HG03439 (cell line): ENCODE data around the gene ARHGEF17.
"Not testable (repeated sequence)": the region's sequence is repeated elsewhere in the genome, so short reads cannot be mapped to it uniquely, and the experiment has no call there.

Experiments
- ATAC-seq: cut with Tn5 transposase; IDR thresholded peaks from one replicate; pipeline ENCODE4 v1.9.1; 2021; ENCODE audit warnings: mild to moderate bottlenecking, moderate library complexity; ENCODE audit not compliant: unreplicated experiment

Gene ARHGEF17

DNA sequence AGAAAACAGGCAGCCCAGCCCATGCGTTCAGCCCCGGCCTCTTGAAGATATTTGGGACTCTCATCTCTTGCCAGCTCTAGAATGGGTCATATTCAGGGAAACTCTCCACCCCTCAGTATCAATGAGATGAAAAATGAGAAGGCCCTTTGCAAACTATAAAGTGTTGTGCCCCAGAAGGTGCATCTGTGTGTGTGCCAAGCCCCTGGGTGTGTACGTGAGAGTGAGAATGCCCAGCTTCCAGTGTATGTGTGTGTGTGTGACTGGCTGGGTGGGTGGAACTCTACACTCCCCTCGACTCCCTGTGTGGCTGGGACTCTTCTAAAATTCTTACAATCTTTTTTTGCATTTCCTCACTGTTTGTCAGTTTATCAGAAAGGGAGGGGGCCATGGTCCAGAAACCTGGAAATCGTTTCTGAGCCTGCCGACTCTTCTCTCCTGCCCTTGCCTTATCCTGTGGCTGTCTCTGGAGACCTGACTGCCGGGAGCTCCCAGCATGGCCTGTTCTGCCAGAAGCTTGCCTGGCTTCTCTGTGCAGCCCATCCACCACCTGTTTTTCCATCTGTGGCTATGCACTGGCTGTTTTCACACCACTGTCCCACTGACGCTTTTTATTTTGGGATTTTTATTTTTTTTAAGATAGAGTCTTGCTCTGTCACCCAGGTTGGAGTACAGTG is 34.7 kb upstream of the ARHGEF17 start:
- ATAC-seq = no peak

- not testable (repeated sequence) for ATAC-seq
These were observed 33.9 kb upstream of the ARHGEF17 start for GRCh38 chr11:73274191-73274590.

DNA sequence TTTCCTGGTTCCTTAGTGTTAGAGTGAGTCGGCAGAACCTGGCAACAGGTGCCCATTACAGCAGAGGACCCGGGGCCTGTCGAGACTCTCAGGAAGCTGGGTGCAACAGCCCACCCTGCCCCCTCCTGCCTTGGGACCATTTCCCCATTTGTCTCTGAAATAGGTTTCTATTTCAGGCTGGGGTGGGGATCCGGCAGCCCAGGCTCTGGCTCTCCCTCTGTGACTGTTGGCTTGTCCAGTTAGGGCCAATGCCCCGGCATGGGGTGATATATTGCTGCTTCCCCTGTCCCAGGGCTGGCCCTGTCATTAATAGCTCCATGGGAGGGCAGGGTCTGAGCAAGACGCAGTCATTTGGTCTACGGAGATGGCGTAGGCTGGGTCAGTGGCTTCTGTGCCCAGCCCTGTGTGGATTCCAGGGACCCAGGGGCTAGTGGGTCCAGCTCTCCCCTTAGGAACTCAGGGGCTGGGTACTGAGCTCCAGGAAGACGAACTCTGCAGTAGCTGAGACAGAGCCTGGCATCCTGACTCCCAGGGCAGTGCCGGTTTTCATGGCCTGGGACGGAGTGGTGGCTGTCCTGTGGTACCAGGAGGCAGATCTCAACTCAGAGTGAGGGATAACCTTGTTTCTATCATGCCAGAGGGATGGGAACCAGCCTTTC is 33.2 kb upstream of the ARHGEF17 start:
- ATAC-seq = no peak

- ATAC-seq = no peak
These were observed 32.7 kb upstream of the ARHGEF17 start for GRCh38 chr11:73275381-73275750.

GRCh38 chr11:73277467-73277866 is 30.6 kb upstream of the ARHGEF17 start:
- ATAC-seq = no peak

DNA sequence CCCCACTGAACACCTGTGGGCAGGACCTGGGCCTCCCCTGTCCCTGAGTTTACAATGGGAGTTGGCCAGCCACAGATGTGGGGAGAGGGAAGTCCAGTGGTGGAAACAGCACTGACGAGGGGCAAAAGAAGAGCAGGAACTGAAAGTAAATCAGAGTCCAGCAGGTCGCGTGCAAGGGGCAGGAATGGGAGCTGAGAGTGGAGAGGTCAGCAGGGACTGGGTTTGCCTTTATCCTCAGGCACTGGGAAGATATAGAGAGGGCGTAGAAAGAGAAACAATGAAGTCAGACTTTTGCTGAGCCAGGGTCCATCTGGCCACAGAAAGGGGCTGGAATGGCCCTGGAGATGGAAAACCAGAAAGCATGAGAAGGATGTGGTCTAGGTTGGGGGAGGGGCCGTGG is 27.4 kb upstream of the ARHGEF17 start:
- ATAC-seq = no peak

DNA sequence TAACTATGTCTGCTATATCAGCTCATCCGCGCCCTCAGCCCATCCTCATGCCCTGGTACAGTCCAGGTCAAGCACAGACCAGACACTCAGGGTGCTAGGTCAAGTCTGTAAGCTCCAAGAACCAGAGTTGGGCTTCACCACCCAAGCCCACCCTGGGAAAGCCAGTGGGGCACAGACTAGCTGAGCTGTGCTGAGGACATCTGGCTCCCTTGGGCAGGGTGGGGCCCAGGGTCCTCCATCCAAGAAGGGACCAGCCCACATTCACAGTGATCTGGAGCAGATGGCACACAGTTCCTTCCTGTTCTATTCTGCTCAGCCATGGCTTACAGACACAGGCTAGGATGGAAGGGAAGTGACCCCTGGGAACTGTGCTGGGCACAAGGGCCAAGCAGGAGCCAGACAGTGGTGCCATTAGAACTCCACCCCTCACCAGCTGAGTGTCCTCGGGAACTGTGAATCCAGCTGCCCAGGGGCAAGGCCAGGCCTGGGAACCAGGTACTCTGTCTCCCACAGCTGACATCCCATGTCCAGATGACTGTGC is 26.8 kb upstream of the ARHGEF17 start:
- no peak for ATAC-seq

DNA sequence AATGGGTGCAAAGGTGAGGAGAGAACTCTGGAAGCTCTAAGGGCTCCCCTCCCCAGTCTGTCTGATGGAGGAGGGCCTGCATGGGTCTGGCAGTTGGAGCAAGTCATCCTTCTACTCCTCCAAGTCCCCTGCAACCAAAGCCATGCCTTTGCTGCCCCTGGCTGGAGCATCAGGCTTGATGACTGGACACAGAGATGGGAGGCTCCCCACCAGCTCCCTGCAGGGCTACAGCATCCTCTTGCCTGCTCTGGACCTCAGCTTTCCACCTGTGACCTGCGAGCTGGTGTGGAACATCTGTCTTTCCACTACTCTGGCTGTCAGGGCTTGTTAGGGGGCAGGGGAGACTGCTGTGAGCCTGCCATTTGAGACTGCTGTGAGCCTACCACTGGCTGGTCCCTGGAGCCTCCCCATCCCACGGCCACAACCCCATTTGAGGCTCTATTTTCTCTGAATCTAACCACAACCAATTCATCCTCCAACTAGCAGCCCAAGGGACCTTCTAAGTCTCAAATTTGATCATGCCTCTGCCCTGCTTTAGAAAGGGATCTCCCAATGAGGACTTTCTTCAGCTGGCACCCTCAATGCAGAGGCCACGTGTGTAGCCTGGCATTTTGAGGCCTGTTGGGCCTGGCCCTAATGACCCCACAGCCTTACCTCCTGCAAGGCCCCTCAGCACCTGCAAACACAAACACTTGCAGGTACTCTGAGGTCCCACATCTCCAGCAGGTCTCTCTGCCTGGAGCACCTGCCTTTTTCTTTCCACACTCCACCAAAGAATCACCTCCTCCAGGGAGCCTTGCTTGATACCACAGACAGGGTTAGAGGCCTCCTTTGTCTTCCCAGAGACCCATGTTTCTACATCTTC is 26.0 kb upstream of the ARHGEF17 start:
- no peak for ATAC-seq

DNA sequence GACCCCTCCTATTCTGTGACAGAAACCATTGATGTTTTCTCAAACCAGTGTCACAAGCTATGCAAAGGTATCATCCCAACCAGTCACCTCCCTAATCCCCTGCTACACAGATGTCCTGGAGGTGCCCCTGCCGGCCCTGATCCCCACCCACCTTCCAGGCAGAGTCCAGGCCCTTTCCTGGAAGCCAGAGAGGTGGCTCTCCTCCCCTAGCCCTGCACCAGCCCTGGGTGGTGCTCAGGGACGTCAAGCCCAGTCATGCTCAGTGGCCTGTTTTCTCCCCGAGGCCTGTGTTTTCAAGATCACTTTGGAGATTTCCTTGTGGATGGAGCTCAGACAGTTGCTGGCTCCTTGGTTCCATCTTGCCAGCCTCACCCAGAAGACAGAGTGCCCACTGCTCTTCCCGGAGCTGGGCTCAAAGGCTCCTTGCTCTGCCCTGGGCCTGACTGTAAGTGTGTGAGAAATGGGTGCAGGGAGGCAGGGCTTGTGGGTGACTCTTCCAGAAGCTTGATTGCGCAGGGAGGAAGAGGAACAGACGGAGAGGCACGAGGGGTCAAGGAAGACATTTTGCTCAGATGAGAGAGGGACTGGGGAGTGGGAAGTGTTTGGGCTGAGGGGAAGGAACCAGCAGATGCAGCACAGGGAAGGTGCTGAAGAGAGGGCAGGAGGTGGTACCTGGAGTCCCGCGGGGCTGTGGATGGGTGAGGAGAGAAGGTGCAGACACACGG is 24.6 kb upstream of the ARHGEF17 start:
- no peak for ATAC-seq

- ATAC-seq = no peak
These were observed 24.0 kb upstream of the ARHGEF17 start for GRCh38 chr11:73284106-73284505.

DNA sequence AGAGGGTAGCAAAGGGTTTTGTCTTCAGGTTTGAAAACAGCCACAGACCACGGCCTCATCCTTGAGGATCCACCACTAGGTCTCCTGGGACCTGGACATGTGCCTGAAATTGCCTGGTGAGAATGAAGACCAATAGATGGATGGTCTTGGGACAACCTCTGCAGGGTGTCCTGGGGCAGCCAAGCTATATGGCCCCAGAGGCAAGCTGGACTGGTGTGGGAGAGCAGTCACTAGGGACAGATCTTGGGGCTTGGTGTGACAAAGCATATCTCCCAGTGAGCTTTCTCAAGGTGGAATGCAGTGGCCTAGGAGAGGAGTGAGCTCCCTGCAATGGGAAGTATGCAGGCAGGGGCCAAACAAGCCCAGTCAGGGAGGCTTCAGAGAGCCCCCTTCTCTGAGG is 22.4 kb upstream of the ARHGEF17 start:
- no peak for ATAC-seq

DNA sequence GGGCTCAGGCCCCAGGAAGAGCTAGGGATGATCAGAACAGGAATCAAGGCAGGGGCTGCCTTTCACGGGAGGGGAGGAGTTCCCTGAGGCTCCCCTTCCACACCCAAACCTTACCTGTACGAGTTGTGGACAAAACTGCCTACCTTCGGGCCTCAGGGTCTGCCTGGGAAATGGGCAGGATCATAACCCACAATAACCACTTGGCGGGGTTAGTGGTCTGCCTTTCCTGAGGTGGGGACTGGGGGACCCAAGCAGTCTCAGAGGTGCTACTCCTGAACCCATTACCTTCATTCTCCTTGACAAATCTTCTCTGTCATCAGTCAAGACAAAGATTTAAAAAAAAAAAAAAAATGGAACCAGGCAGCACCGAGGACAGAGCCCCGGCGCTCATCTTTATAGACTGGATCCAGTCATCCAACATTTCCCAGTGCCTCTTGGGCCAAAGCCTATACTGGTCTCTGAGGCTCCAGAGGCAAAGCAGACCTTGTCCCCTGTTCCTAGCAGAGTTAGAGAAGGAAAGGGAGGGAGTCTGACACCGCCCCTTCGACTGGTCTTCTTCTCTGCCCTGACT is 21.8 kb upstream of the ARHGEF17 start:
- no peak for ATAC-seq

- ATAC-seq = no peak
These were observed 20.5 kb upstream of the ARHGEF17 start for GRCh38 chr11:73287400-73288101.

DNA sequence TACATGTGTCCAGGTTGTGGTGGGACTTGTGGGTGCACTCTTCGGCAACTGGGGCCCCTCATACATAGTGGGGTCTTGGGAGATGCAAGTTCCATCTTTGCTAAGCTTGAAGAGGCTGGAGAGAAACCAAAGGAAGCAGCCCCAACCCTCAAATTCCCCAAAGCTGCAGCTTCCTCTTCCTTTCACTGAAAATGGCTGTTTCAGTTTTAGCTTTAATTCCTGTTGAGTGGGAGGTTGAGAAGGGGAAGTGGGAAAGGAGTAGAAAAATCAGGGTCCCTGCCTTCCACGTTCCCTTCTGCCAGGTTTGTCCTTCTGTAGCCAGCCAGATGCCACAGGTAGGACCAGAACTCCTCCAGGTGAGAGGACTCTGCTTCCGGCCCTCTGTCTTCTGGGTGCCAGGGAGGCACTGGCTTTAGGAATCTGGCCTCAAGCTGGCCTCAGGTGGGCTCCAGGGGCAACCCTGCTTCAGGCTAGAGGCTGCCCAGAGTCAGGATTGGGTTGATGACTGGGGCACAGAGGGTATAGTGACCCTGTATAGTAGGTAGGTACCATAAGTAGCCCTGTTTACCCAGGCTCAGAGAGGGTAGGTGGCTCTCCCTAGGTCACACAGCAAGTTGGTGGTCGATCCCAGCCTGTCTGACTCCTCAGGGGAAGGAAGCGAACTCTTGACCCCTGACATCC is 19.7 kb upstream of the ARHGEF17 start:
- no peak for ATAC-seq

DNA sequence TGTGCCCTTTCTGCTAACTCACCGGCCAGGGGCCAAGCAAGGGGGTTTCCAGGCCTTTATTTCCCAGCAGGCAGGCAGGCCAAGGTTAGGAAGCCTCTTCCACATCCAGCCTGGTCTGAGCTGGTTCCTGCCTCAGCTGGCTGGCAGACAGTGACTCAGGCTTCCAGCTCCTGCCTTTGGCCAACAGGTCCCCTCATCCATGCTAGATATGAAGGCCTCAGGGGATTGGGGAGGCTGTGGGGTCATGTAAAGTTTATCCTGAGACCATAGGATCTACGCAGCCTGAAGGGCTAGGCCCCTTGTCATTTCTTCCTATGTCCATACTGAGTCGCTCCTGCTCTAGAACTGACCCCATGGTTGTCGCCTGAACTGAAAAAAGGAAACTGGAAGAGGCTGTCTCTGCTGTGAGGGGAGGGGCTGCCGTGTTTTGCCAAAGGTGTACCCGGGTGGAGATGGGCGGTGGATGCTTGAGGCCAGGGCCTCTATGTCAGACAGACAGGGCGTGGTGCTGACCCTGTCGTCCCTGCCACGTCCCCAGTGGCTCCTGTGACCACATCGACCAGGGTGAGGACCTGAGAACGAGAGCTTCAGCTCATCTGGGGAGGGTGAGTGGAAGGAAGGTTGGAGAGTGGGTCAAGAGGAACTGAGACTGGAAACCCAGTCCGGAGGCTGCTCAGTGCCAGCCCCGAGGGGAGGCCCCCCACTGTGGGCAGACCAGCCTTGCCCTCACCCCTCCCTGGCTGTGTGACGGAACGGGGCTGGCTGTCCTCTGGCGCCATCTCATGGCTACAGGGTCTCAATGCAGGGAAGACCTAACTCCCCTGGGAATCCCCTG is 19.0 kb upstream of the ARHGEF17 start:
- ATAC-seq = peak; percentile 60

GRCh38 chr11:73290536-73290935 is 17.5 kb upstream of the ARHGEF17 start:
- ATAC-seq = no peak

GRCh38 chr11:73291196-73291595 is 16.9 kb upstream of the ARHGEF17 start:
- no peak for ATAC-seq

- ATAC-seq = no peak
These were observed 16.1 kb upstream of the ARHGEF17 start for GRCh38 chr11:73291781-73292524.
